ENCODE measurements around the gene GOPC.

DNA sequence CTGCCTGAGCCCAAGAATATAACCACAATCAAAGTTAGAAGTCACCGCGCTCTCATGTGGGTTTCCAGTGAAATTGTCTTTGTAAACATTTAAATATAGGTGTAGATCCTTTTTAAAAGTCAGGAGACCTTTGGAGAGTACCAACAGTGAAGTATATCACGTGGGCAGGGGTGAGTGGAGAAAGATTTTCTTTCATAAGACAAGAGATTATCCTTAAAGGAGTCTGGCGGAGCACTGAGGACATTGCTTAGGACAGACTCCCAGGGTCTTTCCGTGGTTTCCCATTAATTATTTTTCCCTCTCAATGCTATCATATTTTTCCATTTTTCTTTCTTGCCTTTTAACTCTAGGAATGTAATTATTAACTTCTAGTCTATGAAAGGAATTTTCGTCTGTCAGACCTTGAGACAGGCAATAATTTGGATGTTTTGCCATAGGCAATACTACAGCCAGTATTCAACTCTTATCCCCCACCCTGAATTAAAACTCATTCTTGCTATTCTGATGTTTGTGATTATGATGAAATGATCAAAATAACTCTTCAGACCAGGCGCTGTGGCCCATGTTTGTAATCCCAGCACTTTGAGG is 88.4 kb downstream of the GOPC start:
- TF ChIP-seq, protein P1, sequence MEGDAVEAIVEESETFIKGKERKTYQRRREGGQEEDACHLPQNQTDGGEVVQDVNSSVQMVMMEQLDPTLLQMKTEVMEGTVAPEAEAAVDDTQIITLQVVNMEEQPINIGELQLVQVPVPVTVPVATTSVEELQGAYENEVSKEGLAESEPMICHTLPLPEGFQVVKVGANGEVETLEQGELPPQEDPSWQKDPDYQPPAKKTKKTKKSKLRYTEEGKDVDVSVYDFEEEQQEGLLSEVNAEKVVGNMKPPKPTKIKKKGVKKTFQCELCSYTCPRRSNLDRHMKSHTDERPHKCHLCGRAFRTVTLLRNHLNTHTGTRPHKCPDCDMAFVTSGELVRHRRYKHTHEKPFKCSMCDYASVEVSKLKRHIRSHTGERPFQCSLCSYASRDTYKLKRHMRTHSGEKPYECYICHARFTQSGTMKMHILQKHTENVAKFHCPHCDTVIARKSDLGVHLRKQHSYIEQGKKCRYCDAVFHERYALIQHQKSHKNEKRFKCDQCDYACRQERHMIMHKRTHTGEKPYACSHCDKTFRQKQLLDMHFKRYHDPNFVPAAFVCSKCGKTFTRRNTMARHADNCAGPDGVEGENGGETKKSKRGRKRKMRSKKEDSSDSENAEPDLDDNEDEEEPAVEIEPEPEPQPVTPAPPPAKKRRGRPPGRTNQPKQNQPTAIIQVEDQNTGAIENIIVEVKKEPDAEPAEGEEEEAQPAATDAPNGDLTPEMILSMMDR (IDR thresholded peaks at IDR 0.05; ENCODE audit: low read depth, low read length): no peak
- TF ChIP-seq EZH2phosphoT487 (IDR thresholded peaks at IDR 0.05; ENCODE audit: low read depth): no peak

All from OCI-LY3 (cell line).